Thyroid gland (tissue), 4 donors: ENCODE results near the gene DAND5. TPM values are rescaled to one million over a fixed set of nuclear protein-coding genes. Genes with fewer than 3 reads are reported as not detected.

Source experiments
- DNase-seq, 2 donors: peaks; one replicate each; pipeline ENCODE4 v3.0.0-alpha.2; 2019
- H3K27ac ChIP-seq, 3 donors: fragments of 200-600 bp; sonication (generic); 1 replicate in 2 of 3; 2 replicates in 1 of 3; pipeline ENCODE4 v1.5.1; 2016 to 2019; ENCODE audit warnings: mild to moderate bottlenecking in 1 of 3, moderate library complexity in 1 of 3
- H3K27me3 ChIP-seq: fragments of 200-600 bp; sonication (generic); one replicate; pipeline ENCODE4 v1.5.1; 2019
- H3K36me3 ChIP-seq, 2 donors: fragments of 200-600 bp; sonication (generic); one replicate each; pipeline ENCODE4 v1.5.1; 2016 to 2019
- H3K4me1 ChIP-seq, 2 donors: fragments of 200-600 bp; sonication (generic); one replicate each; pipeline ENCODE4 v1.5.1; 2017 to 2019
- H3K4me3 ChIP-seq, 3 donors: fragments of 200-600 bp; sonication (generic); replicated peaks in 1 of 3; 1 replicate in 2 of 3; 2 replicates in 1 of 3; pipeline ENCODE4 v1.5.1; 2016; ENCODE audit warnings: mild to moderate bottlenecking in 1 of 3
- H3K9me3 ChIP-seq: fragments of 200-600 bp; sonication (generic); one replicate; pipeline ENCODE4 v1.5.1; 2017
- POLR2A ChIP-seq, 2 donors: fragments of 450-650 bp; IDR thresholded peaks; one replicate each; pipeline ENCODE4 v1.6.1; 2017; ENCODE audit warnings: antibody characterized with exemption in 2 of 2, mild to moderate bottlenecking in 2 of 2, moderate library complexity in 1 of 2
- WGBS, 2 donors: methylation state at CpG; one replicate each; pipeline ENCODE4 v1.1.5; 2017; 5-methylcytosine and 5-hydroxymethylcytosine counted together
- intact Hi-C: fragments of 100-400 bp; cut with DNase I; formaldehyde crosslinking; loops from one replicate; pipeline ENCODE4 v1.15.1; 2023
- total RNA-seq, 4 donors: library from RNA; depleted of rRNA; stranded (reverse); fragments of >200 nt; gene quantifications; one replicate each; pipeline ENCODE4 v1.2.3, GENCODE V29; 2016
- TF ChIP-seq, protein P1 (sequence below), 6 experiments: fragments of 200-600 bp in 3 of 6; fragments of 450-650 bp in 3 of 6; sonication (generic) in 3 of 6; IDR thresholded peaks; one replicate each; pipeline ENCODE4 v1.5.1; 2016 to 2019; ENCODE audit warnings: antibody characterized with exemption in 6 of 6, mild to moderate bottlenecking in 2 of 6, inconsistent platforms in 1 of 6, moderate library complexity in 1 of 6

Gene DAND5
- total RNA-seq, 4 donors from 2014 or later: 0.40 to 0.45 TPM; not detected in 2

DNA sequence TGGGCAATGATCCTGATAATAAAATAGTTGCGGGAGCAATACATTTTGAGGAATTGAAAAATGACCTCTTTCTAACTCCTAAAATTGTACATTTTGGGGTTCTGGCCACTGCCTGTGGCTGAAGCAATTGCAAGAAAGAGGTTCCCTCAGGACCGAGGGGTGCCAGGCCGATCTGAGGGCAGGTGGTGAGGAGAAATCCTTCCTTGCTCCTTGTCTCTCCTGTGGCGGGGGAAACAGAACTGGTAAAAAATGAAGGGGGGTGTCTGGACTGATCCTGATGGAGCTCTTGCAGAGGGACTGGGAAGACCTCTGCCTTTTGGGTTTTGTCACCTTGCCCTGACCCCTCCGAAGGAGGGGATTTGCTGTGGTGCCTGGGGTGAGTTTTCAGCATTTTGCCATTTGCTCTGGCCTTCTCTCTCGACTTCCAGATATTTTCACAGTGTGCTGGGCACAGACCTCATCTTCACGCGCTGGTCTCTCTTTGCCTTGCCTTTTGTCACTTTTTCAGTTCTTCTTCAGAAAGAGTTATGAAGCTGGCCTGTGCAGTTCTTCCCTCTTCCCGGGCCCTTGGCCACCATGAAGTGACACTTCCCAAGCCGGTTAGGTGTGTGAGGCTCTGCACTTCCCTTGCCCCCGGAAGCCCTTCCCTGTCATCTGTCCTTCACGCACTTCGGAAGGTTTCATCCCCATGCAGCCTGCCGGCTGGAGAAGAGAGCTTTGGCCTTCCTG lies 48.1 kb downstream of the DAND5 start:
- Histone ChIP-seq H3K4me3 (no peak overlapping the region), H3K36me3 (no peaks in the 10 kb centered on the region), H3K27ac (peak overlapping the region; percentile 64 to 87 (median 81)), H3K4me1 (peaks cover 80 to 84% of the 10 kb centered on the region in 2 donors), H3K27me3 (no peaks in the 10 kb centered on the region), H3K9me3 (no peaks in the 10 kb centered on the region)
- no peak for DNase-seq
- TF ChIP-seq, protein P1, sequence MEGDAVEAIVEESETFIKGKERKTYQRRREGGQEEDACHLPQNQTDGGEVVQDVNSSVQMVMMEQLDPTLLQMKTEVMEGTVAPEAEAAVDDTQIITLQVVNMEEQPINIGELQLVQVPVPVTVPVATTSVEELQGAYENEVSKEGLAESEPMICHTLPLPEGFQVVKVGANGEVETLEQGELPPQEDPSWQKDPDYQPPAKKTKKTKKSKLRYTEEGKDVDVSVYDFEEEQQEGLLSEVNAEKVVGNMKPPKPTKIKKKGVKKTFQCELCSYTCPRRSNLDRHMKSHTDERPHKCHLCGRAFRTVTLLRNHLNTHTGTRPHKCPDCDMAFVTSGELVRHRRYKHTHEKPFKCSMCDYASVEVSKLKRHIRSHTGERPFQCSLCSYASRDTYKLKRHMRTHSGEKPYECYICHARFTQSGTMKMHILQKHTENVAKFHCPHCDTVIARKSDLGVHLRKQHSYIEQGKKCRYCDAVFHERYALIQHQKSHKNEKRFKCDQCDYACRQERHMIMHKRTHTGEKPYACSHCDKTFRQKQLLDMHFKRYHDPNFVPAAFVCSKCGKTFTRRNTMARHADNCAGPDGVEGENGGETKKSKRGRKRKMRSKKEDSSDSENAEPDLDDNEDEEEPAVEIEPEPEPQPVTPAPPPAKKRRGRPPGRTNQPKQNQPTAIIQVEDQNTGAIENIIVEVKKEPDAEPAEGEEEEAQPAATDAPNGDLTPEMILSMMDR (IDR thresholded peaks at IDR 0.05): no peak
- TF ChIP-seq POLR2A (IDR thresholded peaks at IDR 0.05): no peak
- WGBS, 2 donors: 63 to 68% methylated on average over 14 of the region's 14 CpGs
- intact Hi-C loops: no loop called here

DNA sequence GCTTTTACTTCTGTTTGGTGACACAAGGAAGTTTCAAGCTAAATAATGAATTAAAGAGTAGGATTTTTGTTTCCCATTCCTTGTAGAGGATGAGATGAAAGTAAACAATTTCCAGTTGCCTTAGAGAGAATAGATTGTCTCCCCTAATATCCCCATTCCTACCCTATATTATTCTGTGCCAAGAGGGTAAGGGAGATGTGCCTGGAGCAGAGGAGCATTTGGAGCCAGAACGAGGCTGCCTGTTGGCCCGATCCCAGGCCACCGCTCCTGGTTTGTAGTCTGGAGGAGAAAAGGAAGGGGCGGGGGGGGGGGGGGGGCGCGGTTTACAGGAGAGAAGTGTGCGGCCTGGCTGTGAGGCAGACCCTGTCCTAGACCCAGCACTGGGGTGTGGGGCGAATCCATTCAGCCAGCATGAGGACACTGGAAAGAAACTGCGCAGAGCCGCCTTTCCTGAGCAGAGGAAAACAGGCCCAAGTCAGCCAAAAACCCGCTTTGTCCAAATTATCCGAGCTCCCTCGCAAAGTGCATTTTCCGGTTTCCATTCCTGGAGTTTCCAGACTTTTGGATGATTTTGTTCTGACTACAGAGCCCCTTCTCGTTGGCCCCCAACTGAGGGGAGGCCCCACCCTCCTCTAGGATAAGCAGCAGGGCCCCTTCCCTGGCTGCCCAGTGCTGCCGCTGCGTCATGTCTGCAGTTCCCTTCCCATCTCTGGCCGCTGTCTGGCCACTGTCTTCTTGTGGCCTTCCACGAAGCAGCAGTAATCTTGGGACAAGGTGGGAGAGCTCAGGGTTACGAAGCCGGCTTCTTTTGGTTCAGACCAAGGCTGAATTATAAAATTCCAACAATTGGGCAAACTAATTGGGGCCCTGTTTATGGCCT lies 48.9 kb downstream of the DAND5 start:
- Histone ChIP-seq H3K9me3 (no peaks in the 10 kb centered on the region), H3K36me3 (no peaks in the 10 kb centered on the region), H3K27ac (peak overlapping the region; percentile 64 to 87 (median 81)), H3K27me3 (no peaks in the 10 kb centered on the region), H3K4me1 (peaks cover 81 to 88% of the 10 kb centered on the region in 2 donors), H3K4me3 (no peak overlapping the region)
- peak; percentile 78 to 82 for DNase-seq
- WGBS, 2 donors: 53 to 60% methylated on average over 19 to 20 of the region's 21 CpGs
- no peak for TF ChIP-seq POLR2A (IDR thresholded peaks at IDR 0.05)
- TF ChIP-seq, protein P1 (IDR thresholded peaks at IDR 0.05): no peak
- intact Hi-C loops: no loop called here

DNA sequence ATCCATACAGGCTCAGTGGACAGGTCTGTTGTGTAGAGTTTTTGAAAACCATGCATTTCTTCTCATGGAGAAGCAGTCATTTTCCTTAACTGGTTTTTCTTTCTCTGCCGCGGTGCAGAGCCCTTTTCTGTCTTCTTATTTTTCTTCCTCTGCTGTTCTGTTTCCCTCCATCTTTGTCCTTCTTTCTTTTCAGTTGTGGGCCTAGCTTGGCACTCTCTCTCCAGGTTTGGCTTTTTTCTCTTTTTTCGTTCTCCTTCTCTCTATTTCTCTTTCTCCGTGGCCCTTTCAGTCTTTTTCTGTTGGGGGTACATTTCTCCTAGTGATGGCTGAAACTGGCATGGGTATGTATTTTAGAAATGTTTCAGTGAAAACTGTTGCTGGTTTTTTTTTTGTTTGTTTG lies 50.0 kb downstream of the DAND5 start:
- 82 to 87% methylated on average over 4 of the region's 4 CpGs for WGBS, 2 donors
- Histone ChIP-seq H3K4me1 (peaks cover 85 to 92% of the 10 kb centered on the region in 2 donors), H3K27me3 (no peaks in the 10 kb centered on the region), H3K36me3 (no peaks in the 10 kb centered on the region), H3K4me3 (no peak overlapping the region), H3K9me3 (no peaks in the 10 kb centered on the region), H3K27ac (peak overlapping the region; percentile 81 to 91 (median 87))
- intact Hi-C loops: no loop called here
- TF ChIP-seq POLR2A (IDR thresholded peaks at IDR 0.05): no peak
- DNase-seq: no peak

DNA sequence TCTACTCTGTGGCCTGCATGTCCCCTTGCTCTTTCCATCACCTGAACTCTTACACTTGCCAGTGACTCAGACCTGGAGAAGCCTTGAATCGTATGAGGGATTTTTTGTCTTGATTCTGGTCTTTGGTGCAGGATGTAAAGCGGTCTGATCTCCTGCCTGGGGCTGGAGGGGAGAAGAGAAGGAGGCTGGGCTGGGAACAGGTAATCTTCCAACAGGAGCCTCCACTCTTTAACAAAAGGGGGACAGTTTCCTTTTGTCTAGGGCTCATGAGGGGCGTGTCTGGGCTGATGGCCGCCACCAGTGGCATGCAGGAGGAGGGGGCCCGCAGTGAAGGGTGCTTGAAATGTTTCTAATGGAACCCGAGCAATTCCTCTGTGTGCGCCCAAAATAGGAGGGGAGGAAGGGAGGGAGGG lies 50.6 kb downstream of the DAND5 start:
- Histone ChIP-seq H3K9me3 (no peaks in the 10 kb centered on the region), H3K27ac (peak overlapping the region; percentile 76 to 91 (median 81)), H3K4me1 (peaks cover 85 to 92% of the 10 kb centered on the region in 2 donors), H3K4me3 (no peak overlapping the region), H3K27me3 (no peaks in the 10 kb centered on the region), H3K36me3 (no peaks in the 10 kb centered on the region)
- WGBS, 2 donors: 53 to 61% methylated on average over 7 of the region's 7 CpGs
- no peak for DNase-seq
- TF ChIP-seq POLR2A (IDR thresholded peaks at IDR 0.05): no peak
- TF ChIP-seq, protein P1 (IDR thresholded peaks at IDR 0.05): no peak
- intact Hi-C loops: no loop called here

DNA sequence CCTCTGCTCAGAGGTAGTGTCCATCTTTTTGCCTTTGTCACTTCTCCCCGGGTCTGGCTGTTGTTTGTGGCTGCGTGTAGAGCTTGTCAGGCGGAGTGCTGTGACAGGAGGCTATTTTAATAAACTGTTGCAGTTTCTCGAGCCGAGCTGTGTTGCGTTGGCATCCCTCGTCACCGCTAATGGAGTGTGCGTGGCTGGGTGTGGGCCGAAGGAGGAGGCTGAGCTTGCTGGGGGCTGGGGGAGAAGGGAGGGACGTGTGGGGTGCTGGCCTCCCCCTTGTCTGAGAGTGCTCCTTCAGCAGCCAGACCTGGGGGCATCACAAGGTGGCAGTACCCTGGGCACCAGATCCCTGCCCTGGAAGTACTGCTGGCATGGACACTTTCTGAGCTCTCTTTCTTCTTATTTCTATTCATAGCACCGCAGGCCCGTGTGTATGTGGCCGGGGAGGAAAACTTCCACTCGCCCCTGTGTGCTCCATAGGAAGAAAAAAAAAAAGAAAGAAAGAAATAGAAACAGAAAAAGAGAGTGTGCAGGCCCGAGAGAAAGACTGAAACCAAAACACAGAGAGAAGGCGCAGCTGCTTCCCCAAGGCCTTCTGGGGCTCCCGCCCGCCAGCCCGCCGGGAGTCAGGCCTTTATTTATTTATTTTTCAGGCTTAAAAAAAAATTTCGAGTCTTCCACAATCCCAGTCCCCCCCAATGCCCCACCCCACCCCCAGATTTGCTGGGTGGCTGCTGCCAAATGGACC lies 52.9 kb downstream of the DAND5 start:
- TF ChIP-seq, protein P1 (IDR thresholded peaks at IDR 0.05): no peak
- no peak for TF ChIP-seq POLR2A (IDR thresholded peaks at IDR 0.05)
- intact Hi-C loops: no loop called here
- Histone ChIP-seq H3K27me3 (no peaks in the 10 kb centered on the region), H3K4me3 (peak overlapping the region in 1 of 3 donors; percentile 21), H3K36me3 (no peaks in the 10 kb centered on the region), H3K4me1 (peaks cover 83 to 93% of the 10 kb centered on the region in 2 donors), H3K9me3 (no peaks in the 10 kb centered on the region), H3K27ac (peak overlapping the region; percentile 76 to 91 (median 81))
- 31 to 54% methylated on average over 17 to 22 of the region's 22 CpGs for WGBS, 2 donors
- DNase-seq: no peak
